ENCODE results near the gene EMP1. TPM values are rescaled to one million over a fixed set of nuclear protein-coding genes. Genes with fewer than 3 reads are reported as not detected.

EMP1 gene
- total and polyA plus RNA-seq, 2 of the 13 experiments (the other 11 are each of a cell fraction or from before 2014, with no cell fraction given), result 0.13 to 0.61 TPM

DNA sequence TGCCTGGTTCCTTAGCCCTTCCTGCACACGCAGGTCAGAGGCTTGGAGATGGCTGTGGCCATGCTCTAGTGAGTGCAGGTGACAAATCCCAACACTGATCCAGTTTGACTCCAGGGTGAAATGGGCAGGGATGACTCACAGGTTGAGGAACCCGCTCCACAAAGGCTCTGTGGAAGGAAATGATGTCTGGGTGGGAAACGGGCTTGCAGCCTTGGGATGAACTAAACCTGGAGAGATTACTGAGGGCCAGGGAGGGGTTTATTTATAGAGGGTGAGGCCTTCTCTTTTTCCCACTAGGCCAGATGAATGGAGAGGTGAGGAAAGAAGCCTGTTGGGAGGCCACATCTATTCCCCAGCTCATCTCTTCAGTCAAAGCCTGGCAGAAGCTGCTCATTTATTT, 29.3 kb upstream of the EMP1 start (continued):
- TF ChIP-seq SRSF4 (IDR thresholded peaks at IDR 0.05; ENCODE audit: low read depth, low read length, poor library complexity, severe bottlenecking), result no peak
- no peak for TF ChIP-seq ZNF432 (CRISPR knock-in tag; IDR thresholded peaks at IDR 0.05; ENCODE audit: borderline replicate concordance)
- no peak for TF ChIP-seq ZNF737 (CRISPR knock-in tag; IDR thresholded peaks at IDR 0.05; ENCODE audit: borderline replicate concordance)
- no peak for TF ChIP-seq RFX3 (CRISPR knock-in tag; IDR thresholded peaks at IDR 0.05)

DNA sequence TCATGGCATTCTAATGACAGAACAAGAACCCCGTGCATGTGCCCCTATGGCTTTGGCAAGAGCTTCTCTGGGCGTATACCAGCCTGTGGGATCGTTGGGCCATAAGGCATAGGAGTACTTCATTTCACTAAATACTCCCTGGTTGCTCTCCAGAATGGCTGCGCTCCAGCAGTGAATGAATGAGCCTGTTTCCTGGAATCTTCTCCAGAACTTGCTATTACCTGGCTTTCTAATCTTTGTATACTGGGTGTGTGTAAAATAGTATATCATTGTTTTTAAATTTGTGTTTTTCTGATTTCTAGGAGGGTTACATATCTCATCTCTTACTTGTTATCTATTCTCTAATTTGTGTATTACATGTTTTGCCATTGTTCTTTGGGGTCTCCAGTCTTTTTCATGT, 28.6 kb upstream of the EMP1 start:
- no peak for ATAC-seq
- no peaks in the 10 kb centered on the region for H3K4me1 ChIP-seq (ENCODE audit: insufficient read depth, low read length)
- intact Hi-C loops (cut with micrococcal nuclease; ENCODE audit: unreplicated experiment) (no loop called here), in situ Hi-C loops (cut with HindIII; ENCODE audit: extremely low pct_ligation_motif_present, low pct_unique_long_range_greater_than_20kb) (no loop called here)
- no peak overlapping the region for H3K27ac ChIP-seq (ENCODE audit: extremely low read length, insufficient read depth, low read length)
- no peak for DNase-seq (ENCODE audit: low spot score)
- H3K4me3 ChIP-seq (replicated peaks in 1 of 3; ENCODE audit: insufficient read depth in 1 of 3, low read depth in 2 of 3, low read length in 3 of 3), result no peak overlapping the region
- no peaks in the 10 kb centered on the region for H3K36me3 ChIP-seq (replicated peaks in 1 of 2; ENCODE audit: control insufficient read depth in 1 of 2, insufficient read depth in 2 of 2, low read length in 2 of 2)
- no peak for FAIRE-seq
- no peaks in the 10 kb centered on the region for H3K79me2 ChIP-seq (ENCODE audit: insufficient read depth, low read length)
- CTCF ChIA-PET (ENCODE audit: low intra/inter-chr PET ratio, low total read pairs), result no interaction called here
- TF ChIP-seq ZFP36L1 (CRISPR knock-in tag; IDR thresholded peaks at IDR 0.05), result no peak
- TF ChIP-seq, protein P1, sequence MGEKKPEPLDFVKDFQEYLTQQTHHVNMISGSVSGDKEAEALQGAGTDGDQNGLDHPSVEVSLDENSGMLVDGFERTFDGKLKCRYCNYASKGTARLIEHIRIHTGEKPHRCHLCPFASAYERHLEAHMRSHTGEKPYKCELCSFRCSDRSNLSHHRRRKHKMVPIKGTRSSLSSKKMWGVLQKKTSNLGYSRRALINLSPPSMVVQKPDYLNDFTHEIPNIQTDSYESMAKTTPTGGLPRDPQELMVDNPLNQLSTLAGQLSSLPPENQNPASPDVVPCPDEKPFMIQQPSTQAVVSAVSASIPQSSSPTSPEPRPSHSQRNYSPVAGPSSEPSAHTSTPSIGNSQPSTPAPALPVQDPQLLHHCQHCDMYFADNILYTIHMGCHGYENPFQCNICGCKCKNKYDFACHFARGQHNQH (CRISPR knock-in tag; IDR thresholded peaks at IDR 0.05), result no peak
- TF ChIP-seq, protein P2, sequence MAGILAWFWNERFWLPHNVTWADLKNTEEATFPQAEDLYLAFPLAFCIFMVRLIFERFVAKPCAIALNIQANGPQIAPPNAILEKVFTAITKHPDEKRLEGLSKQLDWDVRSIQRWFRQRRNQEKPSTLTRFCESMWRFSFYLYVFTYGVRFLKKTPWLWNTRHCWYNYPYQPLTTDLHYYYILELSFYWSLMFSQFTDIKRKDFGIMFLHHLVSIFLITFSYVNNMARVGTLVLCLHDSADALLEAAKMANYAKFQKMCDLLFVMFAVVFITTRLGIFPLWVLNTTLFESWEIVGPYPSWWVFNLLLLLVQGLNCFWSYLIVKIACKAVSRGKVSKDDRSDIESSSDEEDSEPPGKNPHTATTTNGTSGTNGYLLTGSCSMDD (CRISPR knock-in tag; IDR thresholded peaks at IDR 0.05), result no peak
- TF ChIP-seq SP5 (CRISPR knock-in tag; IDR thresholded peaks at IDR 0.05; ENCODE audit: borderline replicate concordance, low read depth), result no peak
- no peak for TF ChIP-seq MTA1 (CRISPR knock-in tag; IDR thresholded peaks at IDR 0.05; ENCODE audit: borderline replicate concordance)
- no peak for TF ChIP-seq CCDC6 (CRISPR knock-in tag; IDR thresholded peaks at IDR 0.05)
- no peak for TF ChIP-seq ZMAT3 (CRISPR knock-in tag; conservative IDR thresholded peaks at IDR 0.05)
- TF ChIP-seq ZNF674 (CRISPR knock-in tag; IDR thresholded peaks at IDR 0.05; ENCODE audit: low read depth), result no peak
- TF ChIP-seq KDM3A (CRISPR knock-in tag; IDR thresholded peaks at IDR 0.05; ENCODE audit: low read depth), result no peak
- no peak for TF ChIP-seq ZNF10 (CRISPR knock-in tag; IDR thresholded peaks at IDR 0.05; ENCODE audit: borderline replicate concordance, low read depth)
- TF ChIP-seq SMYD3 (CRISPR knock-in tag; IDR thresholded peaks at IDR 0.05), result no peak
- no peak for TF ChIP-seq NR2F6 (IDR thresholded peaks at IDR 0.05)
- TF ChIP-seq NR2F6 (CRISPR knock-in tag; IDR thresholded peaks at IDR 0.05), result no peak
- no peaks in the 10 kb centered on the region for H4K20me1 ChIP-seq (ENCODE audit: insufficient read depth, low read length)
- POLR2A ChIA-PET, result no interaction called here
- WGBS (ENCODE audit: low lambda C conversion rate), result 12% methylated on average over 4 of the region's 4 CpGs
- no peak overlapping the region for H3K9ac ChIP-seq (ENCODE audit: insufficient read depth, low read depth, low read length)
- no peaks in the 10 kb centered on the region for H3K9me3 ChIP-seq (ENCODE audit: low read length)
- H3K27me3 ChIP-seq (ENCODE audit: control insufficient read depth in 1 of 2, insufficient read depth in 2 of 2, low read length in 2 of 2), result peaks cover 4 to 44% of the 10 kb centered on the region in 2 experiments; a peak in 4 of 5 replicates
- BruUV-seq (replicated peaks), result no TSS peak
- H2AFZ ChIP-seq (ENCODE audit: low read length), result no peak overlapping the region
- H3K4me2 ChIP-seq (ENCODE audit: low read depth, low read length), result no peak overlapping the region

Data from HepG2 (cell line).